GM23248 (cell line): ENCODE measurements around the gene LRRC43. TPM values are rescaled to one million over a fixed set of nuclear protein-coding genes. Genes with fewer than 3 reads are reported as not detected.
A peak's percentile ranks its signal among the peaks of the same experiment; 100 is the strongest.

Source experiments
- DNase-seq: peaks from one replicate; pipeline ENCODE4 v3.0.0-alpha.2; 2015
- H2AFZ ChIP-seq: fragments of 200-600 bp; sonication (generic); 2 replicates; pipeline ENCODE4 v1.6.1; 2016; ENCODE audit warnings: antibody characterized with exemption
- H3F3A ChIP-seq: fragments of 200-600 bp; sonication (generic); 2 replicates; pipeline ENCODE4 v1.6.1; 2016; ENCODE audit warnings: mild to moderate bottlenecking, antibody characterized with exemption, mixed run types; ENCODE audit not compliant: insufficient read depth
- H3K27ac ChIP-seq: fragments of 200-600 bp; sonication (generic); 2 replicates; pipeline ENCODE4 v1.5.1; 2016; ENCODE audit warnings: mild to moderate bottlenecking
- H3K27me3 ChIP-seq: fragments of 200-600 bp; sonication (generic); replicated peaks from 2 replicates; pipeline ENCODE4 v1.6.1; 2016; ENCODE audit warnings: mild to moderate bottlenecking; ENCODE audit not compliant: insufficient read depth
- H3K36me3 ChIP-seq: fragments of 200-600 bp; sonication (generic); 2 replicates; pipeline ENCODE4 v1.6.1; 2016; ENCODE audit warnings: low read depth, mild to moderate bottlenecking
- H3K4me1 ChIP-seq: fragments of 200-600 bp; sonication (generic); 2 replicates; pipeline ENCODE4 v1.6.1; 2016; ENCODE audit warnings: mild to moderate bottlenecking; ENCODE audit not compliant: insufficient read depth
- H3K4me2 ChIP-seq: fragments of 200-600 bp; sonication (generic); one replicate; pipeline ENCODE4 v1.6.1; 2016; ENCODE audit warnings: mild to moderate bottlenecking; ENCODE audit not compliant: unreplicated experiment
- H3K4me3 ChIP-seq: fragments of 200-600 bp; sonication (generic); 2 replicates; pipeline ENCODE4 v1.5.1; 2016; ENCODE audit warnings: mild to moderate bottlenecking
- H3K79me2 ChIP-seq: fragments of 200-600 bp; sonication (generic); 2 replicates; pipeline ENCODE4 v1.6.1; 2016; ENCODE audit warnings: mild to moderate bottlenecking; ENCODE audit not compliant: insufficient read depth
- H3K9ac ChIP-seq: fragments of 200-600 bp; sonication (generic); 2 replicates; pipeline ENCODE4 v1.6.1; 2016; ENCODE audit warnings: mild to moderate bottlenecking
- H3K9me2 ChIP-seq: fragments of 200-600 bp; sonication (generic); 2 replicates; pipeline ENCODE4 v1.6.1; 2016; ENCODE audit warnings: mixed run types, mild to moderate bottlenecking, moderate library complexity; ENCODE audit not compliant: insufficient read depth
- H3K9me3 ChIP-seq: fragments of 200-600 bp; sonication (generic); one replicate; pipeline ENCODE4 v1.6.1; 2017; ENCODE audit warnings: low read depth
- H4K20me1 ChIP-seq: fragments of 200-600 bp; sonication (generic); 2 replicates; pipeline ENCODE4 v1.6.0; 2016; ENCODE audit not compliant: insufficient read depth
- EZH2 ChIP-seq: fragments of 200-600 bp; sonication (generic); IDR thresholded peaks from 2 replicates; pipeline ENCODE4 v1.6.1; 2018; ENCODE audit warnings: antibody characterized with exemption, mild to moderate bottlenecking; ENCODE audit not compliant: insufficient read depth, poor library complexity, severe bottlenecking
- EZH2phosphoT487 ChIP-seq: fragments of 200-600 bp; sonication (generic); IDR thresholded peaks from 2 replicates; pipeline ENCODE4 v1.6.1; 2018; ENCODE audit warnings: antibody characterized with exemption, moderate library complexity, mild to moderate bottlenecking, low read depth; ENCODE audit not compliant: insufficient read depth
- WGBS, 2 experiments: methylation state at CpG; one replicate each; pipeline ENCODE4 v1.1.6; 2015 to 2017; ENCODE audit warnings: low lambda C conversion rate in 2 of 2, low coverage in 1 of 2; ENCODE audit errors: missing lambda C conversion rate in 2 of 2; 5-methylcytosine and 5-hydroxymethylcytosine counted together
- in situ Hi-C: fragments of 300-500 bp; cut with MboI; formaldehyde crosslinking; loops from 2 replicates; pipeline ENCODE4 v1.15.0; 2020
- polyA plus RNA-seq: library from polyadenylated mRNA; unstranded; fragments of >200 nt; fragmentation: Nextera tagmentation; extraction: Ambion mirVana; gene quantifications from 2 replicates; pipeline ENCODE4 v1.2.1, GENCODE V29; 2016
- total RNA-seq: library from RNA; depleted of rRNA; stranded (reverse); fragments of >200 nt; shearing (Covaris generic); gene quantifications from 2 replicates; pipeline ENCODE4 v1.2.3, GENCODE V29; 2014; rRNA removed

LRRC43 gene
- total RNA-seq = 6.4 TPM in 1 of 2 replicates, not detected in the other
- polyA plus RNA-seq = 1.5 and 1.9 TPM in 2 replicates

- peak; percentile 64 for DNase-seq
- Histone ChIP-seq H3K36me3 (no peaks in the 10 kb centered on the region), H3K27me3 (no peaks in the 10 kb centered on the region), H3K4me2 (peak within 1 kb of the TSS; percentile 63), H4K20me1 (no peaks in the 10 kb centered on the region), H3K9me2 (no peaks in the 10 kb centered on the region), H3K79me2 (no peaks in the 10 kb centered on the region), H3K4me3 (peak within 1 kb of the TSS; percentile 68), H3K27ac (no peak within 1 kb of the TSS), H3F3A (peaks cover 8% of the 10 kb centered on the region), H3K9ac (peak within 1 kb of the TSS; percentile 70), H3K9me3 (no peaks in the 10 kb centered on the region), H2AFZ (peak within 1 kb of the TSS; percentile 80), H3K4me1 (peaks cover 4% of the 10 kb centered on the region; the same call in 1 of the 2 replicates)
- in situ Hi-C loops = no loop called here
- 5 to 6% methylated on average over 44 to 51 of the region's 63 CpGs for WGBS, 2 experiments
- no peak for TF ChIP-seq EZH2phosphoT487
- TF ChIP-seq EZH2 = no peak
Measured at GRCh38 chr12:122182887-122183587, at the start of gene LRRC43. LRRC43 (plus strand) TSS chr12:122183123; CDS start chr12:122183145, 22 bp downstream.

GRCh38 chr12:122133192-122133950 lies 49.6 kb upstream of the LRRC43 start:
- no peak overlapping the region for H2AFZ ChIP-seq
- no peaks in the 10 kb centered on the region for H3K9me3 ChIP-seq
- H4K20me1 ChIP-seq = no peaks in the 10 kb centered on the region
- no peak for DNase-seq
- in situ Hi-C loops = no loop called here
- H3K9me2 ChIP-seq = no peaks in the 10 kb centered on the region
- peaks cover 7% of the 10 kb centered on the region; the same call in 1 of the 2 replicates for H3K36me3 ChIP-seq
- H3K27me3 ChIP-seq = no peaks in the 10 kb centered on the region
- H3K4me3 ChIP-seq = no peak overlapping the region
- WGBS, 2 experiments = 88 to 99% methylated on average over 9 to 28 of the region's 28 CpGs
- H3F3A ChIP-seq = no peaks in the 10 kb centered on the region
- no peak overlapping the region for H3K27ac ChIP-seq
- TF ChIP-seq EZH2phosphoT487 (no peak), EZH2 (no peak)
- H3K79me2 ChIP-seq = no peaks in the 10 kb centered on the region
- H3K4me2 ChIP-seq = no peak overlapping the region
- no peaks in the 10 kb centered on the region for H3K4me1 ChIP-seq
- H3K9ac ChIP-seq = no peak overlapping the region

GRCh38 chr12:122135437-122136031 lies 47.4 kb upstream of the LRRC43 start:
- Histone ChIP-seq H3K9me2 (no peaks in the 10 kb centered on the region), H3K9ac (no peak overlapping the region), H3K36me3 (peaks cover 7% of the 10 kb centered on the region; the same call in 1 of the 2 replicates), H3K4me3 (no peak overlapping the region), H3K27me3 (no peaks in the 10 kb centered on the region), H3K9me3 (no peaks in the 10 kb centered on the region), H4K20me1 (no peaks in the 10 kb centered on the region), H3K4me2 (no peak overlapping the region), H3K4me1 (no peaks in the 10 kb centered on the region), H3K79me2 (no peaks in the 10 kb centered on the region), H3K27ac (no peak overlapping the region), H2AFZ (no peak overlapping the region), H3F3A (no peaks in the 10 kb centered on the region)
- no peak for DNase-seq
- 94 to 98% methylated on average over 17 to 18 of the region's 18 CpGs for WGBS, 2 experiments
- TF ChIP-seq EZH2phosphoT487 = no peak
- TF ChIP-seq EZH2 = no peak
- in situ Hi-C loops = no loop called here

GRCh38 chr12:122137229-122137628 lies 45.7 kb upstream of the LRRC43 start:
- Histone ChIP-seq H3K9me3 (no peaks in the 10 kb centered on the region), H3K9ac (no peak overlapping the region), H3K4me2 (no peak overlapping the region), H3K9me2 (no peaks in the 10 kb centered on the region), H3K36me3 (peaks cover 7% of the 10 kb centered on the region; the same call in 1 of the 2 replicates), H3K79me2 (no peaks in the 10 kb centered on the region), H4K20me1 (no peaks in the 10 kb centered on the region), H3K4me3 (no peak overlapping the region), H3K4me1 (no peaks in the 10 kb centered on the region), H3K27ac (no peak overlapping the region), H2AFZ (no peak overlapping the region), H3K27me3 (no peaks in the 10 kb centered on the region), H3F3A (no peaks in the 10 kb centered on the region)
- TF ChIP-seq EZH2 (no peak), EZH2phosphoT487 (no peak)
- in situ Hi-C loops = no loop called here
- no peak for DNase-seq
- WGBS, 2 experiments = 79 to 83% methylated on average over 10 of the region's 10 CpGs
